Stimulated activated CD4-positive, alpha-beta T cell treated with anti-CD3 and anti-CD28 coated beads, Interleukin-4, amount 100 ng/mL, for 4 hours (primary cell): ENCODE measurements around the gene NACC1.
A peak's percentile ranks its signal among the peaks of the same experiment; 100 is the strongest.

Source experiments
- DNase-seq, 2 experiments: peaks; one replicate each; pipeline ENCODE4 v3.0.0-alpha.2; 2020

The NACC1 gene

GRCh38 chr19:13089139-13089856 is 28.8 kb upstream of the NACC1 start:
- no peak for DNase-seq

DNA sequence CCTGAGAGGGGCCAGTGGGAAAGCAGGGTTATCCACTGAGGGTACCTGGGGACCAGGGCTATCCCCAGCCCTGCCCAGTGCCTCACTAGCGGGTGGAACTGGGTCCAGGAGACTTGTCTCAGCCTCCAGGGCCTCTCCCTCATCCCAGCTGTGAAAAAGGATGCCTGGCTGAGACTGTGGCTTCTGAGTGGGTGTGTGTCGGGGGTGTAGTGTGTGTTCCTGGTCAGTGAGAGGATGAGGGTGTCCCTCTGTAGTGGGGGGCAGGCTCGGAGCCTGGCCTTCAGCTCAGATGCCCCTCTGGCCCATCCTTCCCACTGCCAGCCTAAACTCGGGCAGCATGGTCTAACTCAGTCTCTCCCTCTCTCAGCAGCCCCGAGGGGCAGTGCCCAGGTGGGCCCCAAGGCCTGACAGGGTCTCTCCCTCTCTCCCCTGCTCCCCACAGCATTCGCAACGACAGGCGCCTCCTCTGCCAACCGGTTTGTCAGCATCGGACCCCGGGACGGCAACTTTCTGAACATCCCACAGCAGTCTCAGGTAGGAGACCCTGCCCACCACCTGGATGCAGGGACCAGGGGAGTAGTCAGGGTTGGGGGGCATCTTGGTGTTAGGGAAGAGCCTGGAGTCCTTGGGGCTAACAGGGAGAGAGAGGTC is 28.1 kb upstream of the NACC1 start:
- no peak for DNase-seq

GRCh38 chr19:13090511-13091231 is 27.4 kb upstream of the NACC1 start:
- DNase-seq: no peak

- DNase-seq: no peak
These were observed 26.5 kb upstream of the NACC1 start for GRCh38 chr19:13091400-13092157.

DNA sequence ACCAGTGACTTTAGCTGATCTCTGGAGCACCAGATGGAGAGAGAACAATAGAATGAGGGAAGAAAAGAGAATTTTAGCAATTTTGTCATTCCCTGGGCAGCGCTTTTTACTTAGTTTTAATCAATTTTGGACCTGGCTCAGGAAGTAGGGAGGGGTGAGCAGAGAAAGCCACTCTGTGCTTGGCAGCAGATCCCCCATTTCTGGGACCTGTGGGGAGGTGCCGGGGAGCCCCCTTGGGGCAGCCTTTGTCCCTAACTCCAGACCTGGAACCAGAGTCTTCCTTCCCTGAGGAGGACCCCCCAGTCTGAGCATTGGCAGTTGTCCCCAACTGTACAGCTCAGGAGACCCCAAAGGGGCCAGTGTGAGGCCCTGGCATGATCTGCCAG is 25.9 kb upstream of the NACC1 start:
- no peak for DNase-seq

DNA sequence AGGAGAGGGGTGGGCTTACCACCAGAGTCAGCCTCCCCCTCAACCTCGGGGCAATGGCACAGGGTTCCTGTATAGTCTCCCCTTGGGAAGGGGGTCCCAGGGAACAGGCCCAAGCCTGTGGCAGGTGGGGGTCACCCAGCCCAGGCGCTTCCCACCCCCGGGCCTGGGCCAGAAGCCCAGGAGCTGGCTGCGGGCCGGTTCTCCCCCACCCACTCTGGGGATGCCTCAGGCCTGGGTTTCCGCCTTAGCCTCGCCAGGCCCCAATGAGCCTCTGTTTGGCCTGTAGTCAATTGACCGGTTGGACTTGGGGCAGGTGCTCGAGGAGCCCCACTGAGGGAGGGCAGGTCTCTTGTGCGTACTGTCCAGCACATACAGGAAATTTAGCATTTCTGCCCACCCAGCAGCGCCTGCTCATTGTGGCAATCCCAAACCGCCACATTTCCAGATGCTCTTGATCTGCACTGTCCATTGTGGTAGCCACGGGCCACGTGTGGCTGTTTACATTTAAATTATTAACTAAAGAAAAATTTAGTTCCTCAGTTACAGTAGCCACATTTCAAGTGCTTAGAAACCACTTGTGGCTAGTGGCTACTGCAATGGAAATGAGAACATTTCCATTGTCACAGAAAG is 25.3 kb upstream of the NACC1 start:
- DNase-seq: no peak

GRCh38 chr19:13093407-13094105 is 24.5 kb upstream of the NACC1 start:
- DNase-seq: peak; percentile 71 to 72

- no peak for DNase-seq
These were observed 24.0 kb upstream of the NACC1 start for GRCh38 chr19:13094106-13094504.

DNA sequence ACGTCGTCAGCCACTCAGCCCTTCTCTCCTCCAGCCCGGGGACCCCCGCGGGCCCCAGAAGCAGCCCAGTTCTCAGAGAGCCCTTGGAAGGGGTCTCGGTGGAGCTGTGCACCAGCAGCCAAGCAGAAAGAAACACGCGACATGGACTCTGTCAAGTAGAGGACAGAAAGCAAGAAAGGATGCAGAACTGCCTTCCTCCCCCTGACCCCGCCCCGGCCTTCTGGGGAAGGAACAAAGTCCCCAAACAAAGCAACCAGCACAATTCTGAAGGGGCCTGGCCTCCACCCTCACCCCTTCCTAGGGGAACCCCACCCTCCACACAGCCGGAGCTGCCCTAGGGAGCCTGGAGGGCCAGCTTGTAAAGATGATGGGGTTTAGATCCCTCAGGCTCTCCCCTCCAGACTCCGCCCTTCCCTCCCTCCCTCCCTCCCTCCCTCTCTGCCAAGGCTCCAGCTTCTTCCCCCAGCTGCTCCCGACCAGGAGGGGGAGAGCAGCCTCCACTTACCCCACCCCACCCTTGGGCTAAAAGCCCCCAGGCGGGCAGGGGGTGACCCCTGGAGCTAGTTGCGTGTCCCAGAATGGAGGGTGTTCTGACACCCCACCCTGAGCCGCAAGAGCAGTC is 23.2 kb upstream of the NACC1 start:
- DNase-seq: no peak

- no peak for DNase-seq
These were observed 22.7 kb upstream of the NACC1 start for GRCh38 chr19:13095393-13095784.

GRCh38 chr19:13095934-13096927 is 21.8 kb upstream of the NACC1 start:
- DNase-seq: no peak

GRCh38 chr19:13097033-13097462 is 21.0 kb upstream of the NACC1 start:
- no peak for DNase-seq

- peak in 1 of 2 experiments; percentile 36 for DNase-seq
These were observed 20.4 kb upstream of the NACC1 start for GRCh38 chr19:13097463-13098258.

- DNase-seq: peak in 1 of 2 experiments; percentile 24
These were observed 19.6 kb upstream of the NACC1 start for GRCh38 chr19:13098277-13099072.

DNA sequence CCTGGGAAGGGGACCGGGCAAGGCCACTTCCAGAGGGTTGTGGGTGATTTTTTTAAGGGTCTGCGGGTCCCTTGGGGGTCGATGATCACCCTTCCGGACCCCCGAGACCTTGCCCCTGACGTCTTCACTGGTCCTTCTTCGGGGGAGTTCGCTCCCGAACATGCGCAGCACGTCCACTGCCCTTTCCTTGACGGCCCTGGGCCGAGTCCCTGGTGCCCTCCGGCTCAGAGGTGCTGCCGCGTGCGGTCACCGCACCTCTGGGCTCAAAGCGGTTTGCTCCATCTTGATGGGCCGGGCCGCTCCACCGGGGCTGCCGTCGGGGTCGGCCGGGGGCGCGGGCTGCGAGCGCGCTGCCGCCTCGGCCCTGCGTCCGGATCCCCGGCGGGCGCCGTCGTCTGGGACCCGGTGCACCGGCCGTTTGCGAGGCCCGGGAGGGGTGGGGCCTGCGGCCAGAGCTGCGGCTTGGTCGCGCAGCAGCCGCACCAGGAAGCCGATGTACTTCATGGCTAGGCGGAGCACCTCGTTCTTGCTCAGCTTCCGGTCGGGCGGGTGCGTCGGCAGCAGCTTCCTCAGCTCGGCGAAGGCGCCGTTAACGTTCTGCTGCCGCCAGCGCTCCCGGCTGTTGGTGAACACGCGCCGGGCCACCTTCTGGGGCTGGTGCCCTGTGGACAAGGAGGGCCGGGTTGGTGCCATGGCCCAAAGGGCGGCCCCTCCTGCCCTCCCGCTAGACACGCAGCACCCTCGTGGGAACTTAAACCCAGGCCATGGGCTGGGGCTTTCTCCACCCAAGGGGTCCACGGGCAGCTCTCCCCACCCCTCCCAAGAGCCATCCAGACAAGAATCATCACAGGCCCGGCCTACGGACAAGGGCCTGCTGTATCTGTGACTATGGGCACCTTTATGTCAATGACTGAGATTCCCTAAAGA is 18.7 kb upstream of the NACC1 start:
- peak; percentile 67 to 78 for DNase-seq

GRCh38 chr19:13100031-13100588 is 18.0 kb upstream of the NACC1 start:
- DNase-seq: peak; percentile 38 to 53
